Stimulated activated CD8-positive, alpha-beta memory T cell treated with anti-CD3 and anti-CD28 coated beads, Interleukin-12 subunit alpha, Interleukin-12 subunit beta, amount 100 ng/mL, for 24 hours (primary cell): ENCODE measurements around the gene JAK1.
"Not testable (repeated sequence)": the region's sequence is repeated elsewhere in the genome, so short reads cannot be mapped to it uniquely, and the experiment has no call there.

Experiments used
- DNase-seq: peaks from one replicate; pipeline ENCODE4 v3.0.0-alpha.2; 2020; ENCODE audit errors: extremely low read depth

JAK1 gene

DNA sequence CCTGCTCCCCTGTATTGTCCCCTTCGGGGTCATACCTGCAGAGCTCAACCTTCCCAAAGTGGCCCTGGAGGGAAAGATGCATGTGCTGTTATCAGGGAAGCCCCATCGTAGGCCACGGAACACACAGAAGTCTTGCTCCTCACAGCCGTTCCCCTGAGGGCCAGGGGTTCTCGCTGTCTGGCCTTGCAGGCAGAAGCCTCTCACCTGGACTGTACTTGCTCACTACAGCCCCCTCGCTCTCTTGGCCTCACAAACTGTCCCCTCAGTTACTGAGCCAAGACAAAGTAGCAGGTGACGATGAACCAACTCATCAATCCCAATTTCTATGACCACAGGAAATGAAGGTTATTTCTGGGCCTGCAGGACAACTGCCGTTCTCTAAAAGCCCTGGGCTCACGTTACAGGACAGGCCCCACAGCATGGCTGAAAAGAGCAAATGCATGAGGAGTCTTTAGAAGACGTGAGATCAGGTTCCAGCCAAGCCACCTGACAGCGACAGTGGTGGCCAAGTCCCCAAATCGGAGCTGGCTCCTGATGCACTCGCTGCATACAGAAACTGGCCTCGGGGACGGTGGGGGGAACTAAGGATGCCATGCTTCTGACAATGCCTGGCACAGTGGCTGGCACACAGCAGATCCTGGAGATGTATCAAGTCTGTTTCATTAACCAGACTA, 126.5 kb downstream of the JAK1 start:
- DNase-seq = no peak

DNA sequence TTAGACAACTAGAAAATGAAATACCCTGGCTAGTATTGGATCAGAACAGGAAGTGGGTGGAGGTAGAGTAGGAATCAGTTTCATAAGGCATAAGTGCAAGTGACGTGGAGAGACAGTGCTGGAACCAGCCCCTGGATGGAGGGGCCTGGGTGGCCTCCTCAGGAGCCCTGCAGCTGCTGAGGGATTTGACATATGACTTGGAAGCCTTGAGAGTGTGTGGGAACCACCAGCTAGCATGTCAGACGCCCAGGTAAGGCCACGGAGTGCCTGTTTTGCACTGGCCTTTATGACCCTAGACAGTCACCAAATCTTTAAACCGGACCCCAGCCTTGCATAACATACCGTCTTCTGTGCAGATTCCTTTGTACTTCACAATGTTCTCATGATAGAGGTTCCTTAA, 127.1 kb downstream of the JAK1 start:
- no peak for DNase-seq

DNA sequence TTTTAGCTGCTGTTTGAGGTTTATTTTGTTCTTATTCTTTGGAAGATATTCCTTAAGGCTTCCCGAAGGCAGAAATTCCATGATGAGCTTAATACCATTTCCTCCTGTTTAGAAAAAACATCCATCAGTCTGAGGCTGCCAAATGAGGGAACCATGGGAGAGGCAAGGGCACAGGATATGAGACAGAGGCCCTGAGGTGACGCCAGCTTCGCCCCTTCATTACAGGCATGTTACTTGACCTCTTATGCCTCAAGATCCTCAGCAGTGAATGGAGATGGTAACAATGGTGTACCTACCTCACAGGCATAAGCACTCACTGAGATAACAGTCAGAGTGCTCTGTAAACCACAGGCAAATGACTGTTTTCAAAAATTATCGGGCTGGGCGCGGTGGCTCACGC, 127.9 kb downstream of the JAK1 start:
- DNase-seq = no peak

- no peak for DNase-seq
Observed at GRCh38 chr1:64836802-64837201, 129.5 kb downstream of the JAK1 start.

DNA sequence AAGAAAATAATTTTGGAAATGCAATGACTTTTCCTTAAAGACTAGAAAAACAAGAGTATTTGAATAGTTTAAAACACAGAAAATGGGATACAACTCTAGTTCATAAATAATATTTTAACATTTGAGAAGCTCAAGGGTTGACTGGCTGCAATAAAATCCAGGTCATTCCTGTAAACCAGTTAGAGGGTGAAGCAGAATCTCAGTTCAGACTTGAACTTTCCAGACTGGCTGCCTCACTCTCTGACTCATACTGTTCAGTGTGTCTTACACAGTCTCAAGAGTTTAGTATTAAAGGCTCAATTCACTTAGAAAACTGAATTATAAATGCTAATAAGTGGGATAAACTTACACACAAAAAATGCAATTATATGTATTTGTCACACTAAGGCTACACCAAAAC, 131.6 kb downstream of the JAK1 start:
- no peak for DNase-seq

DNA sequence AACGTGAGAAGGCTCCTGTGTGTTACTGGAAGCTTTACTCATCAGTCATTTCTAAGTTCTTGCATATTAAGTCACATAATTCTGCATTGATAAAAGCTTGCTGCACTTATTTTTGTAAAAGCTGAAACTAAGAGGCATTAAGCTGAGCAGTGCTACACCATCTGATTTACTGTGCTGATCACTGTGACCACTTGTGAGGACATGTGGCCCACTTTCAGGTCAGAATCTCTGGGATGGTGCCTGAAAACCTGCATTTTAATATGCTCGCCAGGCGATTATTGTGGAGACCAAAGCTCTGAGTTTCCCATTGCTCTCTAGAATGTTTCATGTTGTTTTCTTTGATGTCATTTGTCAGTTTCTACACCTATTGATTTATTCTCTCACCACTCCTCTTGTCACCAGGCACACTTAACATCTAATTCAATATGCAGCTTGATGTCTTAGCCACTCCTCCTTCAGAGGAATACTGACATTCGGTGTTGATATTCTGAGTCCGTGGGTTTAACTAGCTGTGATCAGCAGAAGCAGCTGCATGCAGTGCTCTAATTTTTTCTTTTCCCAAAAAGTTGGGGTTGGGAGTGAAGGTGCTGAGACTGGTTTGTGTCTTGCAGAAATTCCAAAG, 136.2 kb downstream of the JAK1 start:
- DNase-seq = no peak

- no peak for DNase-seq
Observed at GRCh38 chr1:64829411-64830029, 136.8 kb downstream of the JAK1 start.

- DNase-seq = no peak
Observed at GRCh38 chr1:64828829-64829228, 137.5 kb downstream of the JAK1 start.

DNA sequence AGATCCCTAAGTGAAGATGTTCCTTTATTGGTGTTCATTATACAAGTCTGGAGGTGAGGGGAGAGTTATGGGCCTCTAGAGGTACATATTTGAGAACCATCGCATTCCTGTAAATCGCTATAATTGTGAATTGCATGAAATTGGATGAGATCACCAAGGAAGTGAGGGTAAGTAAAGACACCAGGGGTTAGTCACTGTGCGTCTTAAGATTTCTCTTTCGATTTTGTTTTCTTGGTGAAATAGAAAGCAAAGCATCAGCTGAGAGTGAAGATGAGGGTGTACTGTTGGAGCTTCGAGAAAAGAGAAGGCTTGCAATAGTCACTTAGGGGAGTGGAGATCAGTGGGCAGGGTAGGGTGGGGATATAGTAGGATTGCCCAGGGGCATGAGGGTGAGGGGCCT, 139.4 kb downstream of the JAK1 start:
- DNase-seq = no peak

GRCh38 chr1:64823691-64824476, 142.5 kb downstream of the JAK1 start:
- DNase-seq = peak; percentile 16

- no peak for DNase-seq
Observed at GRCh38 chr1:64822621-64823020, 143.7 kb downstream of the JAK1 start.

GRCh38 chr1:64820572-64820971, 145.8 kb downstream of the JAK1 start:
- DNase-seq = not testable (repeated sequence)

GRCh38 chr1:64817364-64817763, 149.0 kb downstream of the JAK1 start:
- DNase-seq = not testable (repeated sequence)

DNA sequence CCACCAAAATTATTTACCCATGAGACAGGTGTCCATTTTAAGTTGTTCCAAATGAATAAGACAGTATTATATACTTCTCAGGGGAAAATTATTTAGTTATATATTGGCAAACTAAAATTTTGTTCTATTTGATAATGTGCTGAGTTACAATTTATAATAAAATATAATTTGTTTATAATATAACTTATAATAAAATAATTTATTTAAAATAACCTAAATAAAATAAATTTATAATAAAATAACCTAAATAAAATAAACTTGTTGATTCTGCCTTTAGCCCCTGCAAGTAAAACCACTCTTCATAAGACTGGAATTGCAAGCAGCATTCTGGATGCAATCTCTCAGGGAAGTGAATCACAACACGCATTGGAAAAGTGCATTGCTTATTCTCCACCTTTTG, 151.9 kb downstream of the JAK1 start:
- no peak for DNase-seq

GRCh38 chr1:64811131-64811530, 155.2 kb downstream of the JAK1 start:
- DNase-seq = no peak

DNA sequence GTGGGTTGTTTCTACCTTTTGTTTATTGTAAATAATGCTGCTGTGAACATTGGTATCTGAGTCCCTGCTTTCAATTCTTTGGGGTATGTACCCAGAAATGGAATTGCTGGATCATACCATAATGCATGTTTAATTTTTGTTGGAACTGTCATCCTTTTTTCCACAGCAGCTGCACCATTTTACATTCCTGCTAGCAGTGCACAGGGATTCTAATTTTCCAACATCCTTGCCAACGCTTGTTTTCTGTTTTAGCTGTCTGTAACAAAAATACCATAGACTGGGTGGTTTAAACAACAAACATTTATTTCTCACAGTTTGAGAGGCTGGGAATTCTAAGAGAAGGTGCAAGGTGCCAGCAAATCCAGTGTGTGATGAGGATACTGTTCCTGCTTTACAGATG, 156.3 kb downstream of the JAK1 start:
- no peak for DNase-seq

DNA sequence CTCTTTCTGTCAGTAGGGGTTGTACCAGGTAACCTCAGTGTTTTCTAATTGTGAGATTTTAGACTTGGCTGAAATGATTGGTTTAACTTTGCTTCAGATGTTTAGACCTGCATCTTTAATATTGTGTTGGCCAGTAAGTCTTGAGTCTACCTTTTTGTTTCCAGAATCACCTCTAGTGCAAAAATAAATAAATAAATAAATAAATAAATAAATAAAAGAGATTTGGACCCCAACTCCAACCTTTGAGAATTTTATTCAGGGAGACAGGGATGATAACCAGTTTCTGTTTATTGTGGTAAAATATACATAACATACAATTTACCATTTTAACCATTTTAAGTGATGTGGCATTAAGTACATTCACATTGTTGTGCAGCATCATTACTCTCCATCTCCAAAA, 157.0 kb downstream of the JAK1 start:
- DNase-seq = no peak

DNA sequence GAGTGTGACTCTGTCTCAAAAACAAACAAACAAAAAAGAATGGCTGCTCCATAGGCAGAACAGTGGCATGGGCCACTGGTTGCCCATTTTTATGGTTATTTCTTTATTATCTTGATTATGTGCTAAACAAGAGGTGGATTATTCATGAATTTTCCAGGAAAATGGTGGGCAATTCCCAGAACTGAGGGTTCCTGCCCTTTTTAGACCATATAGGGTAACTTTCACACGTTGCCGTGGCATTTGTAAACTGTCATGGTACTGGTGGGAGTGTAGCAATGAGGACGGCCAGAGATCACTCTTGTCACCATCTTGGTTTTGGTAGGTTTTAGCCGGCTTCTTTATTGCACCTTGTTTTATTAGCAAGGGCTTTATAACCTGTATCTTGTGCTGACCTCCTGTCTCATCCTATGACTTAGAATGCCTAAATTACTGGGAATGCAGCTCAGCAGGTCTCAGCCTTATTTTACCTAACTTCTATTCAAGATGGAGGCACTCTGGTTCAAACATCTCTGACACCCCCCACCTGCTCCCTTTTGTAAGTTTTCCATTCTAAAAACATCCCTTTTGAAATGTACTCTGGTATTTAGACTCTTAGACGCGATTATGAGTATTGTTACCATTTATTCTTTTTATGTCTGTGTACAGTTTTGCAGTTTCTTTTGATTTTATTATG, 164.4 kb downstream of the JAK1 start:
- DNase-seq = no peak

DNA sequence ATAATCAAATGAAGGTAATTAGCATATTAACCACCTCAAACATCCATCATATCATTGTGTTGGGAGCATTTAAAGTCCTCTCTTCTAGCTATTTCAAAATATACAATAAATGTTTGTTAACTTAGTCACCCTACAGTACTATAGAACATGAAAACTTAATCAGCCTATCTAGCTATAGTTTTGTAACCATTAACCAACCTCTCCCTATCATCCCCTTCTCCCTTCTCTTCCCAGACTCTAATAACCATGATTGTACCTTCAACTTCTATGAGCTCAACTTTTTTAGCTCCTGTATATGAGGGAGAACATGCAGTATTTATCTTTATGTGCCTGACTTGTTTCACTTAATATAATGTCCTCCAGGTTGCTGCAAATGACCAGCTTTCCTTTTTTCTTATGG, 167.5 kb downstream of the JAK1 start:
- DNase-seq = no peak

DNA sequence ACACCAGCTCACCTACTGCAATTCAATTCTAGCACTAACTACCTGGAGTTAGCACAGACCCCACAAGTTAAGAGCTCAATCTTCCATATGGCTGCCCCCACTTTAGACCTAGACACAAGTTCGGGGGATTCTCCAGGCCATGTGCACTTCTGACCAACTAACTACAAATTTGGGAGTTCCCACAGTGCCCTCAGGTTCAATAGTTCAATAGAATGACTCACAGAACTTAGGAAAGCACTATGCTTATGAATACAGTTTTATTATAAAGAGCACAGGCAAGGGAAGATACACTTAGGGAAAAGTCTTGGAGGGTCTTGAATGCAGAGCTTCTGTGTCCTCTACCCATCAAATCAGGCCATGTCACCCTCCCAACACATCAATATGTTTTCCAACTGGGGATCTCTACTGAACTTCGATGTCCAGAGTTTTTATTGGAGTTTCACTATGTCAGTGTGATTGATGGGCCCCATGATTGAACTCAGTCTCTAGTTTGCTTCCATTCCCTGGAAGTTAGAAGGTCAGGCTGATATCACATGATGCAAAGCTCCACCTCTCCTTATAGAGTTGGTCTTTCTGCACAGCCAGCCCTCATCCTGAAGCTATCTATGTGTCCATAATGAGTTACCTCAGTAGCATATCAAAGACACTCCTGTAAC, 175.4 kb downstream of the JAK1 start:
- no peak for DNase-seq
